IPS DF 19.7 (cell line): Measurements from ENCODE around the gene NCEH1.
"Not testable (repeated sequence)": the region's sequence is repeated elsewhere in the genome, so short reads cannot be mapped to it uniquely, and the experiment has no call there.

ENCODE experiments used
- DNase-seq: peaks from one replicate; pipeline ENCODE4 v3.0.0-alpha.2; 2013; ENCODE audit warnings: low read depth, low spot score

NCEH1 gene

DNA sequence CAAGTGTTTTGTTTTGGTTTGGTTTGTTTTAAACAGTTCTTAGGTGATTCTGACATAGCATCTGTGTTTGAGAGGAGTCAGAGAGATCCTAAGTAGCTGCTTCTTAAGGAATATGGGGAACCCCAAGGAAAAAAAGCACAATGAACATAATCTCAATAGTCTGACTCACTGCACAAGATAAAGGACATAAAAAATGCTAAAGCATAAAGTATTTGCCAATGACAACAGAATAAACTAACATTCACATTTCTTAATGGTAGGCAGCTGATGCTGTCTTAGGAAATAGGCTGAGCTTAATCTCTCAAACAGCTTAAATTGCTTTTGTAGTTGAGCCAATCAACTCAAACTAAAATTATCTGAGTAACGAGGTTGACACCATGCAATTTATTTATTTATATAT lies 2.9 kb downstream of the NCEH1 start:
- DNase-seq: no peak

DNA sequence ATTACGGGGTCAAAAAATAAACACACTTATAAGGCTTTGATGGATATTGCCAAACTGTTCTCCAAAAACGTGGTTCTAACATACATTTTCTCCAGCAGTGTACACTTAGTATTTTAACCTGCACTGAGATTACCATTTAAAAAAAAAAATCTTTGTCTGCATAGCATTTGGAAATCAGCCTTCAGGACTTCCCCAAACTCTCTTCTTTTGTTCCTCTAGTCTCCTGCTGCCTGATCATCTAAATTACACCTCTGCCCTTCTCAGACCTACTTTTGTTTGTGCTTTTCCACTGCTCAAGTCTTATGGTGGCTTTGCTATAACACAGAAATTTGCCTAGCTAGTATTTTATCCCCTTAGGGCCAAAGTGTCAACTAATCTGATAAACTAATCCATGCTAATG lies 3.8 kb downstream of the NCEH1 start:
- DNase-seq: no peak

DNA sequence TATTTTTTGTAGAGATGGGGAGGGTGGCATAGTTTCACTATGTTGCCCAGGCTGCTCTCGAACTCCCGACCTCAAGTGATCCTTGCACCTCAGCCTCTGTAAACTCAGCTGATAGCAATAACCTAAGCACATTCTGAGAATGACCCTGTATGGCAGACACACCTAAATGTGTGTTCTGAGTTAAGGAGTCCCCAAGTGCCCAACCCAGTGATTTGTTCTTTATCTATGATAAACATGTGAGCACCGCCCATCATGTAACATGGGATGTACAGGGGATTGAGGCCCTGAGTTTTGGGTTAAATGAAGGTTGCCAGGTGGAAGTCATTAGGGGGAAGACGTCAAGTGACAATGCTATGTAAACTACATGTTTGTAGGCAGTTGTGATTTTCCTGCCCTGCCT lies 5.7 kb downstream of the NCEH1 start:
- DNase-seq: no peak

- no peak for DNase-seq
These were observed 6.9 kb downstream of the NCEH1 start for GRCh38 chr3:172704001-172704400.

- not testable (repeated sequence) for DNase-seq
These were observed 8.1 kb downstream of the NCEH1 start for GRCh38 chr3:172702731-172703130.

GRCh38 chr3:172702256-172702655 lies 8.6 kb downstream of the NCEH1 start:
- no peak for DNase-seq

DNA sequence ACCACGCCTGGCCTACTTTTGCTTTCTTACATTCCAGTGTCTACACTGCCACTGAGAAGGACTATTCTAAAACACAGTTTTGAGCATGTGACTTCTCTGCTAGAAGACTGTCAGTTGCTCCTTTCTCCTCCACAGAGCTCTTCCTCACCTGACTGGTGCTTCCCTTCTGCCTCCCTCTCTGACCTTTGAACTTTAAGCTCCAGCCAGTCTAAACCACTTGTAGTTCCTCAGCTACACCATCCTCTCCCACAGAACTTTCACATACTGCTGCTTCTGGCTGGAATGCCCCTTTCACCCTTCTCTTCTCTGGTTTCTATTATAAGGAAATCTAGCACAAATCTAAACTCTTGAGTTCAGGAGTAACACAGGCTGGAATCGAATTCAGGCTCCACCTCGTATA lies 9.1 kb downstream of the NCEH1 start:
- no peak for DNase-seq

DNA sequence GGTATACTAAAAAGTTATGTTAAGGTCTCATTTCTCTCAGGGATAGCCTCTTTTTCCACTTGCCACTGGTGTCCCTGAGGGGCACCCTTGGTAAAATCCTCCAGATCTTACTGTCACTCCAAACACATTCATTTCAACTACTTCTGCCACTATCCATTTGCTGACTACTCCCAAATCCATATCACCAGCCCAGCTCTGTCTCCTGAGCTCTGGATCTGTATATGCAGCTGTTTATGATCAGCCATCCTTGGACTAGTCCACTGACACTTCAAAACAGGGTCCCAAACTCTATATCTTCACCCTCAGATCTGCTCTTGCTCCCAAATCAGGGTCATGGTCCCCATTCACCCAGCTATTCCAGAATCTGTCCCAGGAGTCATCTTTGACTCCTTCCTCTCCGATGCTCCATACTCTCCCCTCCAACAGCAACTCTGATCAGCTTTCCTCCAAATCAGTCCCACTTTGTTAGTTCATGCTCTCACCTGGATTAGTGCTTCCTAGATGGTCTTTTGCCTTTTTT lies 9.9 kb downstream of the NCEH1 start:
- DNase-seq: no peak

GRCh38 chr3:172700256-172700655 lies 10.6 kb downstream of the NCEH1 start:
- no peak for DNase-seq

DNA sequence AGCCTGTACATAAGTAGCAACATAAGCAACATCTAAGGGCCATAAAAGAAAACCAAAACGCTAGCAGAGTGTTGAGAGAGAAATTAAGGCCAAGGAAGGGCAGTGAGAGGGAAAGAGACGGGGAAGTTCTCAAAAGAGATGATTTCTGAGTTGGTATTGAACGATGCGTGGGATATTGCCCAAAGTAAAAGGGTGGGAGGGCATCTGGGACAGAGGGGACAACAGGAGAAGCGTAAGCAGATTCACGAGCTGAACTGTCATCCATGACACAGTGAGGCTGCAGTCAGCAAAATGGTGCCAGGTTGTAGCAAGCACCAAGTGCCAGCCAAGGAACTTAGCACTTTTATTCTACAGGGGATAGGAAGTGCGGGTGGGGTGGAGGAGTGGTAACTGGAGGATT lies 11.8 kb downstream of the NCEH1 start:
- no peak for DNase-seq

GRCh38 chr3:172698631-172699030 lies 12.2 kb downstream of the NCEH1 start:
- no peak for DNase-seq

GRCh38 chr3:172697558-172697957 lies 13.3 kb downstream of the NCEH1 start:
- no peak for DNase-seq

GRCh38 chr3:172696357-172696756 lies 14.5 kb downstream of the NCEH1 start:
- no peak for DNase-seq

GRCh38 chr3:172694573-172695246 lies 16.2 kb downstream of the NCEH1 start:
- DNase-seq: no peak

GRCh38 chr3:172692751-172693338 lies 18.0 kb downstream of the NCEH1 start:
- DNase-seq: no peak

- no peak for DNase-seq
These were observed 19.9 kb downstream of the NCEH1 start for GRCh38 chr3:172690936-172691335.

GRCh38 chr3:172688588-172688987 lies 22.3 kb downstream of the NCEH1 start:
- no peak for DNase-seq

DNA sequence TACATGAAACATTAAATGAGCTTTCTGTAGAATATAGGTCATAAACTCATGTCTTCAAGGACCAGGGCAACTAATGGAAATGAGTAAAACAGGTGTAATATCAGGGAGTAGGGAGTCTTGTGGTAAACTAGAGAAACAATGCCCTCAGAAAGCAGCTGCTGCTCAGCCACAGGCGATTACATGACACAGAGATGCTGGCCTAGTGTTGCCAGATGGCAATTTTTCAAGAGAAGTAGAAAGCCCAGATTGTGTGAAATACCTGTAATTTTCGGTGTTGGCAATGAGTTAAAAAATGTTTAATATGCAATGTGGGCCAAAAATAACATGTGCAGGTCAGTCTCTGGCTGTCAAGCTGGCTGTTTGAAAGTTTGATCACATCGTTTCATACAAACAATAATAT lies 23.4 kb downstream of the NCEH1 start:
- no peak for DNase-seq

- no peak for DNase-seq
These were observed 25.3 kb downstream of the NCEH1 start for GRCh38 chr3:172685331-172686214.

DNA sequence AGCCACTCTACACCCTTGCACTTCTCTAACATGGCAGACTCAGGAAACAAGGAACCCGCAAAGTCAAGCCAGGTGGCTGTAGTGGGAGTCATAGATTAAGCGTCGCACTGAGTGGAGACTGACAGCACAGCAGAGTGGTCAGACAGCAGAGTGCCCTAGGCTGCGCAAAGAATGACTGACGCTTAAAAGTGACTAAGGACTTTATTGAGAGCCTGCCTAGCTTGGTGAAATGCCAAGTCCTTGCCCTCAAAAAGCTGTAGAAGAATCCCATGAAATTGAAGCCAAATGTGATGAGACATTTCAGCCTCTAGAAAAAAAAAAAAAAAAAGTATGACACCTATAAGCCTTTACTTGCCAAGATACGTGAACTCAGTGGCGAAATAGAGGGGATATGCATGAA lies 30.2 kb downstream of the NCEH1 start:
- DNase-seq: no peak

DNA sequence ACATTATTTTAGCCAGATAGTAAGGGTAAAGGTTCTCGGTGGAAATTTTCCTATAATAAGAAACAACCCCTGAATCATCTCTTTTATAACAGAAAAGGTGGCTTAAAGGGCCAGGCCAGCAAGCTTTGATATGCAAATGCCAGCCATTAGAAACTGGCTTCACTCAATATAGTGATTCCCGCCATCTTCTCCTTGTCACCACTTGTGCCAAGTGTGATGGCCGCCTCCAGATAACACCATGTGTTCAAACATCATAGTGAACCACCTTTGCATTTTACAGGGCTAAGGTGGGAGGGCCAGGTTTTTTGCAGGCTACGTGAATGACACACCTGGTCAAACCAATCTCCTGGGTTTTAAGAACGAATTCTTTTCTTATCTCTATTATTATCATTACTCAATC lies 31.3 kb downstream of the NCEH1 start:
- DNase-seq: no peak

DNA sequence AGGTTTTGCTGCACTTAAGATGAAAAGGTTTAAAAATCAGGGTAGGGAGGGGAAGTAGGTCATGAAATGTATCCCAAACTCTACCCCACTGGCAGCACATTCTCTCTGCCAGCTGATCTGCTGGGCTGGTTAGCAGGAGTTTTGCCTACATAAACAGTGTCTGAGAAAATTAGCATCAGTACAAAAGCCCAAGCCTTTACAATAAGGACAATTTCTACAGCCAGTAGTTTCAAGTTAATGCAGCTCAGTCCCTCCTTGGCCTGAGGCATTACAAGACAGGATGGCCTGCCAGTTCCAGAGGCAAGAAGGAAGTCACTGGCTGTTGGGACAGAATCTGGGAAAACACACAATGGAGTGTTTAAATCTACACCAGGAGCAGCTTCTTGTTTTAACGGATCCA lies 32.8 kb downstream of the NCEH1 start:
- DNase-seq: no peak
